Activated CD4-positive, alpha-beta T cell treated with anti-CD3 and anti-CD28 coated beads, Interleukin-2, Interleukin-4, amounts not matched to agents 100 ng/mL and 50 ng/mL, durations not matched to agents 16 hours and 8 hours (primary cell): ENCODE data around the gene GOLGA2.

Experiments
- DNase-seq: peaks from one replicate; pipeline ENCODE4 v3.0.0-alpha.2; 2020; ENCODE audit warnings: low spot score

GOLGA2 gene

DNA sequence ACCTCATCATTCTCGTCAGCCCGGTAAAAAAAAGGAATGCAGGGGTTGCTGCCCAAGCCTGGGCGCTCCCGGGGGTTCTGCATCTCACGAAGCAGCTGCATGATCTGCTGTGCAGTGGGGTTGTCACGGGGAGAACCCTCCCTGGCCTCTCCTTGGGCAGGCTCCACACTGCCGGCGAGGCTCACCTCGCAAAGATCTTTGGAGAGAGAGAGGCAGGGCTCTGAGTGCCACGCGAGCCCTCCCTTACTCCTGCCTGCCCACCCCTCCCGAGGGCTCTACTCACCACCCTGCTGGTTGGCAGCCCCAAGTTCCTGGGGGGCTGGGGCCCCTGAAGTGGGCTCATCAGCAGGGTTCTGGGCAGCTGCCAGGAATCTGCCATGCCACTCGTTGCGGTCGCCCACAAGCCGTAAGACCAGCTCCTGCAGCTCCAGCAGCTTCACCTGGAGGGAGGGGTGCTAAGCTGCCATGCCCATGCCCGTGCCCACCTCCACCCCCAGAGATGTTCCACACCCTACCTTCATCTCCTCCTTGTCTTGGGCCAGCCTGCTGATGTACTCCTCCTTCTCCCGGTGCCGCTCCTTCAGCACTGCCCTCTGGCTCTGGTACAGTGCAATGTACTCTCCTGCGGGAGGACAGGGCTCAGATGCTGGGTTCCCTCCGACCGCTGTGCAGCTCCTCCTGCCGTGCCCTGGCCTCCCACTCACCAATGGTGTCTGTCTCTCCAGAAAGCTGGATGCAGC, 18.6 kb downstream of the GOLGA2 start:
- no peak for DNase-seq

DNA sequence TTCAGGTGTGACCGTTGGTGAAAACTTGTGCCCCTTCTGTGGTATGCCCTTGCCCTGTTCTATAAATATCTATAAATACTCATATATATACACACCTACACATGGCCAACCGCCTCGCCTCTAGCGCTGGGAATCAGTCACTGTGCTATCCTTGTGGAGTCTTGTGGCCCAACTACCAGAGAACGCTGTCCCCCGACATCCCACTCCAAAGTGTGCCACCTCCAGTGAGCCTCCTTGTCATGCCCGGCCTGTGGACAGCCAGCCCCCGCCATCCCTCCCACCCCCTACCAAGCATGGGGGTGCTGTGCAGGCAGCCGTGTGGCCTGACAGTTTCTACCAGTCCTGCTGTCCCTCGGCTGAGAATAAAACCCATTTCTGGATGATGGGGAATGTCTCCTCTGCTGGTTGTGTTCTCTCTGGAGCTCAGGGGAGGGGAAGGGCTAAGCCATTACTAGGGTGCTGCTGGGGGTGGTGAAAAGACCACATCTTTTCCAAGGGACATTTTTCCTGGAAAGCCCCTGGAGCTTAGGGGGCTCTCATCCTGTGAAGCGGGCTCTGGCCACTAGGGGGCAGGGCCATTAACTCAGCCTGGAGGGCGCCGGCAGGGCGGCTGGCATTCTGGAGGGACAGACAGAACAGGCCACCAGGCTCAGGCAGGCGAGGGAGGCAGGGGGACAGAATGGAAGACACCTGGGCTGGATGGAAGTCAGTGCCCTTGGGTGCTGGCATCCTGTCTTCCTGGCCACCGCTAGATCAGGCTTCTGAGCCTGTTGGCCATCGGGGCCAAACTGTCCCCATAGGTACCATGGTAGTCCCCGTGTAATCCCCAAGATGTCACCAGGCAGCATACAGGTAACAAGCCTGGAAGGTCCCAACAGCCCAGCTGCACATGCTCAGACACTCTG, 20.7 kb downstream of the GOLGA2 start:
- peak; percentile 42 for DNase-seq

DNA sequence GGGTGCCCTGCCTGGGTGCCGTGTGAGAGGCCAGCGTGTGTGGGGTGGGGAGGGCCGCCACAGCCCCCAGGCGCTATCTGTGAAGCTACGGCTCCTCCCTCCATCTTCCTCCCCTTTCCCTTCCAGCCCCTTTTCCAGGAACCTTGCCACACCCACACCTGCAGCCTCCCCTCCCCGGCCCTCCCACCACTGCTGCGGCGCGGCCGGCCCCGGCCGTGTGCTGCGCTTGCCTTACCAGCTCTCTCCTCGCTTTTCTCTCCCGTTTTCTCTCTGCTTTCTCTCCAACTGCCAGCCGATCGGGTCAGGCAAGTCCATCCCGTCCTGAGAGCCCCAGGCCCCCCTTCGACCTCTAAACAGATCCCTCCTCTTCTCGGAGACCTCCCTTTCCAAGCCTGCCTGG, 21.4 kb downstream of the GOLGA2 start:
- DNase-seq = no peak

DNA sequence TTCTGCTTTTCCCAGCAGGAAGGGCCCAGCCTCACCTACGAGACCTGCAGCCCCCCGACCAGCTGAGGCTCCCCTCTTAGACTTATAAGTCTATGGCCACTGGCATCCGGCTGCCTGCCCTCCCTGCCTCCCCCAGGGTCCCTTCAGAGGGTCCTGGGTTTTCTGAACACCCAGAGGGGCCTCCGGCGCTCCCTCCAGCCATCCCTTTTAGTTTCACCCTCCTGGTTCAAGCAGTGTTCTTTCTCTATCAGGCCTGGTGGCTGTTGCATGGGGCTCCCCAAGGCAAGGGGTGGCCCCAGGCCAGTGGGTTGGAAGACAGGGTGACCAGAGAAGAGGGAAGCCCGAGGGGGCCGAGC, 21.8 kb downstream of the GOLGA2 start:
- DNase-seq = no peak

DNA sequence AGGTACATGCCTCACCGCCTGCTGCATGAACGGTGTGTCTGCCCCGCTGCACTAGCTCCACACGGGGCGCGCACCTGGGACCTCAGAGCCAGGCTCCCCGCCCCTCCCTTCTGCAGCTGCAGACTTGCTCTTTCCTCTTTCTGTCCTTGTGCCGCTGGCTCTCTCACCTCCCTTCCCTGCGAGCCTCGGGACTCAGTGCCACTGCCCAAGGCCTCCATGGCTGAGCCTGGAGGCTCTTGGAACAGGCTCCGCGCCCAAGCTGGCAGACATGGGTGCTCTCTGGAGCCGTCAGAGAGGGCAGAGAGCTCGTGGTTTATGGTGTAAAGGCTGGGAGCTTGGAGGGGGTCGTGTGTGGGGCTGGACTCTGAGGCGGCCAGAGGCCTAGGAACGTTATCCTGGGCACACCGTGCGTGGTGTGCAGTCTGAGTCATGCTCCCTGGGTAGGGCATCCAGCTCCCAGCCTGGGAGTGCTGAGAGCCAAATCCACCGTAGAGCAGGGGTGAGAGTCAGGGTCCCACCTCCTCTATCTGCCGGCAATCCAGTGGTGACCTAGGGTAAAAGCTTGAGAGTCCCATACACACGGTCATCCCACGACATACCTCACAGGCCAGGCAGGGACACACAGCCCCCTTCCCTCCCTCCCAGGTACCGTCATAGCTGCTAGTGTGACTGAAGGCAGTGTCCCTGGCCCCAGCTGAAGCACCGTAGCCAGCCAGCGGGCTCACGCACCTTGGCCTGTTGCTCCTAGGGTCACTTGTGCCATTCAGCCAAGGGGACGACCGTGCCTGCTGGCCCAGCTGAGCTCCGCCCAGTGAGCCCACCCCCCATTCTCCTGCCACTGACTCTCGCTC, 22.4 kb downstream of the GOLGA2 start:
- no peak for DNase-seq

DNA sequence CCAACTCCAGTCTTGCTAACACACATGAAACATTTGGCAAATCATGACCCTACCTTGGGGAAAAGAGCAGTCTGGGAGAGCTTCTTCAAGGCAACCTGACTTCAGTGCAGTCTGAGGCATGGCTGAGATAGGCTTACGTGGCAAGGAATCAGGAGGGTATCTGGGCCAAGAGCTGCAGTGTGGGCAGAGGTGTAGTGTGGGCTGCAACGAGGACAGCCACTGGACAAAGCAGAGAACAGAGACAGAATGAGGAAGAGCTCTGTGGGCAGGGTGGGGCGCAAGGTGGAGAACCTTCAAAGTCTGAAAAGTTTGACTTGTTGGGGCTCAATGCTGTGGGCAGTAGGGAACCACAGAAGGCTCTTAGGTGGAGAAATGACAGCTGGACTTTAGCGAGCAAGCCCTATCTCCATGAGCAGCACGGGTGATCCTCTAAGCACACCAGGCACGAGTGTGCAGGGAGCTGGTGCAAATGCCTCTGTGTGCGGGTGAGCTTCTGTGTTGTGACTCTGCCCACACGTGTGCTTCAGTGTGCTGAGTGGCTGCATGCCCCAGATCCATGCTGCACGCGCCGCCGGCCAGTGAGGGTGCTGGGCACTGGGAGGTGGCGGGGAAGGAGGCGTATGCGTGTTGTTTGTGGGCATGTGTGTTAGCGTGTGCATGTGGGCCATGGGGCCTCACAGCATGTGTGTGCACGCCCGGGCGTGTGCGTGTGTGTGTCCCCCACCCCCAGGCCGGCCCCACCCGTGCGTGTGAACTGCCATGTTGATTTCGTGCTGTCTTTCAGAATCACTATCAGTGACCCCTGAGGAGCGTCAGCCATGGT, 23.3 kb downstream of the GOLGA2 start:
- DNase-seq = no peak

DNA sequence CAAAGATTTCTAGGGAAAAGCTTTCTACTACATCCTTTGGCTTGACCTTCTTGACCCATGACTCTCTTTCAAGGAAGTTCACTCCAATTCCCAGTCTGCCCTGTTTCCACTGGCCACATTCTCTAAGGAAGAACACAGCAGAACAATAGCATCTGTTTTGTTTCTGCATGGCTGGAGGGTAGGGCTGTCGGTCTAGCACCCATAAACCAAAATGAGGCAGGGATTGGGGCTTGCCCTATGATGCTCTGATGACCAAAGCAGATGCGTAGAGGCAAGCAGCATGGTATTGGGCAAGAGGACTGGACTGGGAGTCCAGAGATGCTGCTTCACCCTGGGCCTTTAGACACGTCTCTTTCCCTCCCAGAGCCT, 24.1 kb downstream of the GOLGA2 start:
- DNase-seq = no peak

DNA sequence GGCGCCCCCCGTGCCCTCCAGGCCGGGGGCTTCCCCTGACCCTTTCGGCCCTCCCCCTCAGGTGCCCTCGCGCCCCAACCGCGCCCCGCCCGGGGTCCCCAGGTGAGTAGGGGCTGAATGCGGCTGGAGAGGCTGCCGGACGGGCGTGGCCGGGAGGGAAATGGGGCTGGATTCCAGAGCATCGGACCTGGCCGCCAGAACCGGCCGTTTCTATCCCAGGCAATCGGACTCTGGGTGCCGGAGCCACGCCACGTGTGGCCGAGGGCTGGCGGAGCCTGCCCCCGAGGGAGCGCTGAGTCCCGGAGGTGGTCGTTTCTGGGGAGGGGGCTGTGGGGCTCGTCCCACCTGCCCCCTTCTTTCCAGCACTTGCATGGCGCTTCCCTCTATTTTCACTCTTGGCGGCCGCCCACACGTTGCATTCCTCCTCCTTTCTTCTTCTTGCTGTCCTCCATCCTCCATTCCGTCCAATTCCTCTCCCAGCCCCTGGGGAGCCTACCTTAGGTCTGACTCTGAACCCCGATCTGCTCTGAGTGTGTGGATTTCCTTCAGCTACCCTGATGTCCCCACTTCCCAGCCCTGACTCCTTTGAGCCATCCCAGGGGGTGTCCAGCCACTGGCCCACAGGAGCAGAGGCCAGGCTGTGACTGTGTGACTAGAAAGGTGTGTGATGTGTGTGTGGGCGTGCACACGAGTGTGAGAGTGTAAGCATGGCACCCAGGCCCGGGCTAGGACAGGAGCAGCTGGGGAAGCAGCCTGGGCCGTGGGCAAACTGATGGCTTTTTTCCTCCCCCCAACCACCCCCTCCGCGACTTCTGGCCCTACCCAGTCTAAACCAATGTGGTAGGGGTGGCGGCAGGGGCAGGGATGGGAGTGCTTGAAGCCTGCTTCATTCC, 24.7 kb downstream of the GOLGA2 start:
- no peak for DNase-seq

DNA sequence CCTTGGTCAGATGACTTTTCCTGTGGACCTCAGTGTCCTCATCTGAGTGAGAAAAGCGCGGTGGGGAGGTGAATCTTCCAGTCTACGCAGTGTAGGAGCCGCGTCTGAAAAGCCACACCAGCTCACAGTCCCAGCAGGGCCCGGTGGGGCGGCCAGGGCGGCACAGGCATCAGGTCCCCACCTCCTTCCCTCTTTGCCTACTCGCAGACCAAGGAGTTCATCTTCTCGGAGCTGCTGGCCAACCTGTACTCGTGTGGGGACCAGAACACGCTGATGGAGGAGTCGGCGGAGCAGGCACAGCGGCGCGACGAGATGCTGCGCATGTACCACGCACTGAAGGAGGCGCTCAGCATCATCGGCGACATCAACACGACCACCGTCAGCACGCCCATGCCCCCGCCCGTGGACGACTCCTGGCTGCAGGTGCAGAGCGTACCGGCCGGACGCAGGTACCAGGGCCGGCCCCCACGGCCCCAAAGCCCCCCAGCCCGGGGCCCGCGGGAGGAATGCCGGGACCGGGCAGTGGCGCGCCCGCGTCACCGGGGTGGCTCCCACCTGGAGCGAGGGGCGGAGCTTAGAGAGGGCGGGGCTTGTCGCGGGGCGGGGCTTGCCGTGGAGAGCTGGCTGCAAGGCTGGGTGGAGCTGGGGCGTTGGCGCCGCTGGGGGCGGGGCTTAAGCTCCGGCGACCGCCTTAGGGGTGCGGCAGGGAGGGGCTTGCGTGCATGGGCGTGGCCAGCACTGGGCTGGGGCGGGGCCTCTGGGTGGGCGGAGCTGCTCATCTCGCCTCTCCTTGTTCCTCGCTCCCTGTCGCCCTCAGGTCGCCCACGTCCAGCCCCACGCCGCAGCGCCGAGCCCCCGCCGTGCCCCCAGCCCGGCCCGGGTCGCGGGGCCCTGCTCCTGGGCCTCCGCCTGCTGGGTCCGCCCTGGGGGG, 25.6 kb downstream of the GOLGA2 start:
- DNase-seq = peak; percentile 98

DNA sequence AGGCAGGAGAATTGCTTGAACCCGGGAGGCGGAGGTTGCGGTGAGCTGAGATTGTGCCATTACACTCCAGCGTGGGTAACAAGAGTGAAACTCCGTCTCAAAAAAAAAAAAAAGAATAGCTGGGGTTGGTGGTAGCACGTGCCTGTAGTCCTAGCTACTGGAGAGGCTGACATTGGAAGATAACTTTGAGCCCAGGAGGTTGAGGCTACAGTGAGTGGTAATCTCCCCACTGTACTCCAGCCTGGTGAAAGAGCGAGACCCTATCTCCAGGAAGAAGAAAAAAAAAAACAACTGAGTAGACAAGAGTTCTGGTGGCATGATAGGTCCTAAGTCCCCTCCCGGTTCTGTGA, 26.3 kb downstream of the GOLGA2 start:
- DNase-seq = no peak

DNA sequence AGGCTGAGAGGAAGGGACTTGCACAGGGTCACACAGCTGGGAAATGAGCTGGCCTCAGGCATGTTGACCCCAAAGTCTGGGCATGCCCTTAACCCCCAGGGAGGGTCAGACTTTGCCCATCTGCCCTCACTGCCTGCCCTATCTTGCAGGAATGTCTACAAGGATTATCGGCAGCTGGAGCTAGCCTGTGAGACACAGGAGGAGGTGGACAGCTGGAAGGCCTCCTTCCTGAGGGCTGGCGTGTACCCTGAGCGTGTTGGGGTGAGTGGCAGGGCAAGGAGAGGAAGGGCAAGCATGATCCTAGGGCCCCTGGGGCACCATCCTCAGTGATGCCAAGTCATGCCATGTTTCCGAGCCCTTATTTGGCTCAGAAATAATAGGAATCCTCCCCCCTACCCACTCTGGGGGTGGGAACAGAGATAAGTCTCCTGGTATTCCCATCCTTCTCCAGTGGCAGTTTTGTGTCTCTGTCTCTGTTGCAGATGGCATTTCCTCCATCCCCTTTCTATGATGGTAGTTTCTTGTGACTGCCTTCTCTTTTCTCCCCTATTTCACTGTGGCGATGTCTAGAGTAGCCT, 28.5 kb downstream of the GOLGA2 start:
- DNase-seq = no peak

DNA sequence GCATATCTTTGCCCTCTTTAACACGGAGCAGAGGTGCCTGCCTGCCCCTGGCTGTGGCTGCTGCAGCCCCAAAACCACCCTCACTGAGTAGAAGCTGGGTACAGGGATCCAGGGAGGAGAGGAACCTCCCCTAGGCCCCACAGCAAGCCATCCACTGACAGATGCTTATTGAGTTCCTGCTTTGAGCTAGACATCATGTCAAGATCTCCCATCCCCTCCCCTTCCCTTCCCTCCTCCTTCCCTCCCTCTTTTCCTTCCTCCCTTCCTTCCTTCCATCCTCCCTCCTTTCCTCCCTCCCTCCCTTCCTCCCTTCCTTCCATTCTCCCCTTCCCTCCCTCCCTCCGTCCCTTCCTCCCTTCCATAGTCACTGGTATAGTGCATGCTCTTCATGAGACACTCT, 29.3 kb downstream of the GOLGA2 start:
- DNase-seq = no peak

DNA sequence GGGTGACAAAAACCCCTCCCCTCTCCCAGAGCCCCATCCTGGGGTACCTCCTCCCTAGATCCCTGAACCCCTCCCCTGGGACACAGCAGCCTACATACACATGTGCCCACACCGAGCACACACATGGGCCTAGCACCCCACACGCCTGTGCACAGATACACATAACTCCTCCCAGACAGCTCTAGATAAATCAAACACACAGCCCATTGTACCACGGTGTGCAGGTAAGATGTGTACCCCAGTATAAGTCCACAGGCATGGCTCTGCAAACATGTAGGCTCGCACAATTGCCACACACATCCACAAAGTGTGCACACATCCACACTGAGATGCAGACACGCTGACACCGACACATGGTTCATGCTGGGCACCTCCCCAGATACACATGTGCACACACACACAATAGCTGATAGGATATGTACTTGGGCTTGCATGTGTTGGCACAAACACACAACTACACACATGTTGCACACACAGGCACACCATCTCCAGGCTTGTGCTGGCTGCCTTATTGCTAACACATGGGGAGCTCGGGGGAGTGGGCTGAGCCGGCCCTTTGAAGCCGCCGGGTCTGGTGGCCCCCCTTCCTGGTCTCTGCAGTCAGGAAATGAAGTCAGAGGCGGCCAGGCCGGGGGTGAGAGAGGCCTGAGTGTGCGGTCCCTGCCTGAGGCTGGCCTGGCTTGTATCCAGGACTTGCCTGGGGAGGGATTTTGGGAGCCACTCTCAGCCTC, 30.2 kb downstream of the GOLGA2 start:
- DNase-seq = no peak

DNA sequence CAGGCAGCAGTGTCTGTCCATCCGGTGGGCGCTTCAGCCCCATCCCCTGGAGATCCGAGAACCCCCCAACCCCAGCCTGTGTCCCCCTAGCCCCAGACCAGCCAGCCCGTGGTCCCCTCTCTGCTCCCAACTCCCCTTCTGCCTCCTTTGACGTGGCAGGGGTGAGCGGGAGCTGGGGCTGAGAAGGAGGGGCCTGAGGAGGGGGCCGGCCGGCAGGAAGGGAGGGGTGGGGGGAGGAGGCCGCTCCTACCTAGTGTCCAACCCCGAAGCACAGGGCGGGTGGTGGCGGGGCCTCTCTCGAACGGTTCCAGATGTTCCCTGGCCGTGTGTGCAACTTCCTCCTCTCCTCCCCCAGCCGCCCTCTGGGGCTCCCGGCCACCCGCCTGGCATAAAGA, 31.0 kb downstream of the GOLGA2 start:
- DNase-seq = no peak

DNA sequence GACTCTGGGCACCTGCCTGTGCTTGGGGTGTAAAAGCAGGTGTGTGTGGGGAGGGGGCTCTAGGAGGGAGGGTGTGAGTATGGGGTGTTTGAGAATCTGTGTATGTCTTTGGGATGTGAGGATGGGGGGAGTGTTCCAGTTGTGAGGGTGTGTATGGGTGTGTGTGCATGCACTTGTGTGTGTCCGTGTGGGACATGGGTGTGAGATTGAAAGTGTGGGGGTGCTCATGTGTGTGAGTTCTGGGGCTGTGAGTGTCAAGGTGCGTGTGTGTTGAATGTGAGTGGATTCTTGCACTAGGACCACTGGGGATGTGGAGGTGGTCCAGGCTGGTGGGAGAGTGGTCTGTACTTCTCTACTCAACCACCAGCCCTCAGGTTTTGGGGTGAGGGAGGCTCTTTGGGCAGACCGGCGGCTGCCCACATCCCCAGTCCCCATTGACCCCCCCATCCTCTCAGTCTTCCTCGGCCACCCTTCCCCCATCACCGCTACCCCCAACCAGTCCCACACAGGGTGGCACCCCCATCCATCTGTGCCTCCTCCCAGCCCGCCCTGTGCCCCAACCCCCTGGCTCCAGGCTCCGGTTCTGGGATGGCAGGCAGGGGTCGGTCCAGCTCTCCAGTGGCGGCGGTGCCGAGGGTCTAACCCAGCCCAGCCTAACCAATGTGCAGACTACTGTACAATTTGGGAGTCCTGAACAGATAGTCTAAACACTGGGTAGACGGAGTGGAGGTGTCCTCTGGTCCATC, 31.5 kb downstream of the GOLGA2 start:
- no peak for DNase-seq

DNA sequence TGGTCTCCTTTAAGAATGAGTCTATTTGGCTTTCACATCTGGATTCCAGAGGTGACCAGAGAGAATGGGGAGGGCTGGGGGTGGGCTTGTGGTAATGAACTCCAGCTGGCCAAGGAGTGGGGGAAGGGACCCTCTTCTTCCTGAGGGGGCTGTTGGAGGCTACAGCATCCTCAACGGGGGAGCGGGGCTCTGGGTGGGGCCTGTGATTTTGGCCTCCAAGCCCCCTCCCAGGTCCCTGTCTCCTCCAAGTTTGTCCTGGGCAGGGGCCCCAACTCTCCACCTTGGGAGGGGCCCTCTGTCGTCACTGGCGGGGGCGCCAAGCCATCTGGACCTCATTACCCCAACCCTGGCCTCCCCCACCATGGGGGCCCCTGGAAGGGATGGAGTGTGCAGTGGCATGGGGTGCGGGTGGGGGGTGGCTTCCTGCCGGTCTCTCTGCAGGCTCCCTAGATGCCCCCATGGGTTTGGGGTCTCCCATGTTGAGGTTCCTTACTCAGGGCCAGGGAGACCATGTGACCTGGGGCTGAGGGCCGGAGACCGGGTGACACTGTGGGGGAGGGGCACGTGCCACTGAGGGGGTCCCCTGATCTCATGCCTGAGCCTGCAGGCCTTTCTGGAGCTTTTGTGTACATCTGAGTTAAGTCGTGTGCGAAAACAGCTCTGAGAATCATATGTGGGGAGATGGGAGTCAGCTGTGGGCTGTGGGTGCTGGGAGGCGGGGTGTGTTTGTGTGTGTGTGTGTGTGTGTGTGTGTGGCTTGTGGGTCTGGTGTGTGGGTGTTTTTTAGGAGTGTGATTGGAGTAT, 32.4 kb downstream of the GOLGA2 start:
- DNase-seq = no peak

DNA sequence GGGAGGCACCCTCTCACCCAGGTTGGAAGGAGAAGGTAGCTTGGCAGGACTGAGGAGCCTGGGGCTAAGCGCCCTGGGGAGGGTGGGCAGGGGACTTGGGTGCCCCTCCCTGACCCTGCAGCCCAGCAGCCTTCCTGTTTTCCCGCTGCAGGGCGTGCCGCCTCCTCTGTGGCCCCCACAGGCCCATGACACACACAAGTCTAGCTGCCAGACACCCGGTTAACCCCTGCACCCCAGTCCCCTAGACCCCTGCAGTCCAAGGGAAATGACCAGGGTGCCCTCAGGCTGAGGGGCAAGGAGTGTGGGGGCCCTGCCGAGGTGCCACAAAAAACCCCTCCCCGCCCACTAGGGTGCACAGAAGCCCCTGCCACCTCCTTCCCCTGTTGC, 33.0 kb downstream of the GOLGA2 start:
- no peak for DNase-seq
